GM18867 (cell line): ENCODE data around the gene PSMA4.
A peak's percentile ranks its signal among the peaks of the same experiment; 100 is the strongest.
"Not testable (repeated sequence)": the region's sequence is repeated elsewhere in the genome, so short reads cannot be mapped to it uniquely, and the experiment has no call there.

Experiments used
- ATAC-seq: cut with Tn5 transposase; IDR thresholded peaks from one replicate; pipeline ENCODE4 v1.9.1; 2021; ENCODE audit warnings: mild to moderate bottlenecking, moderate library complexity; ENCODE audit not compliant: unreplicated experiment

PSMA4 gene

GRCh38 chr15:78550815-78551214 is 10.6 kb downstream of the PSMA4 start:
- ATAC-seq = no peak

- ATAC-seq = no peak
Measured at GRCh38 chr15:78551902-78552301, 11.7 kb downstream of the PSMA4 start.

GRCh38 chr15:78552597-78552996 is 12.4 kb downstream of the PSMA4 start:
- no peak for ATAC-seq

- ATAC-seq = not testable (repeated sequence)
Measured at GRCh38 chr15:78560201-78560600, 20.0 kb downstream of the PSMA4 start.

GRCh38 chr15:78561490-78561889 is 21.2 kb downstream of the PSMA4 start:
- ATAC-seq = no peak

GRCh38 chr15:78563092-78563491 is 22.8 kb downstream of the PSMA4 start:
- no peak for ATAC-seq

GRCh38 chr15:78564743-78565096 is 24.5 kb downstream of the PSMA4 start:
- ATAC-seq = peak; percentile 4

- peak; percentile 89 for ATAC-seq
Measured at GRCh38 chr15:78565097-78565950, 25.1 kb downstream of the PSMA4 start, which contains the start of gene CHRNA5. Gene CHRNA5 (plus strand): TSS chr15:78565520. CDS start chr15:78565720, 200 bp downstream.

GRCh38 chr15:78565951-78566774 is 25.9 kb downstream of the PSMA4 start:
- peak; percentile 15 for ATAC-seq

GRCh38 chr15:78567531-78567930 is 27.3 kb downstream of the PSMA4 start:
- ATAC-seq = no peak

- no peak for ATAC-seq
Measured at GRCh38 chr15:78570710-78571109, 30.5 kb downstream of the PSMA4 start.

GRCh38 chr15:78571382-78571781 is 31.1 kb downstream of the PSMA4 start:
- no peak for ATAC-seq

GRCh38 chr15:78573416-78573815 is 33.2 kb downstream of the PSMA4 start:
- no peak for ATAC-seq

- no peak for ATAC-seq
Measured at GRCh38 chr15:78574944-78575343, 34.7 kb downstream of the PSMA4 start.

- no peak for ATAC-seq
Measured at GRCh38 chr15:78597583-78597982, 57.3 kb downstream of the PSMA4 start.

- no peak for ATAC-seq
Measured at GRCh38 chr15:78598348-78598747, 58.1 kb downstream of the PSMA4 start.

- no peak for ATAC-seq
Measured at GRCh38 chr15:78599189-78599588, 58.9 kb downstream of the PSMA4 start.
